DMS79 (cell line): ENCODE data around the gene BNIP5.
A peak's percentile ranks its signal among the peaks of the same experiment; 100 is the strongest.

Experiments
- DNase-seq: peaks from one replicate; lab custom pipeline; 2025; lab: John Stamatoyannopoulos, UW

The BNIP5 gene

GRCh38 chr6:36336779-36337241 is at the start of gene BNIP5:
Gene BNIP5, minus strand, starts transcription at chr6:36336888. Its CDS starts 6,198 bp downstream, at chr6:36330690.
- no peak for DNase-seq

DNA sequence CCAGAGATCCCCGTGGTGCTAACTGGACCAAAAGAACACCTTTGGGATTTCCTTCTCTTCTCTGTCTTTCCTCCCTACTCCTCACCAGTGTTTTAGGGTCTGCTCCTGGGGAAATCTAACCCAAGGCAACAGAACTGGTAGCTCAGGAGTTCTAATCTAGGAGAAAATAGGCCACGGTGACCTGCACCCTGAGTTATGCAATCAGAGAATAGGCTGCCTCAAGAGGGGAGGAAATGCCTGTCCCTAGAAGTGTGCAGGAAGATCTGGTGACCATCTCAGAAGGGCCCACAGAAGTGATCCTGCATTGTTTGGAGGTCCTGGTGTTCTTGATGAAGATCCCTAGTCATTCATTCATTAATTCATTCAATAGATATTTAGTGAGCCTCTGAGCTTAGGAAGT is 47.4 kb upstream of the BNIP5 start:
- DNase-seq, result no peak

GRCh38 chr6:36383606-36384005 is 46.9 kb upstream of the BNIP5 start:
- no peak for DNase-seq

DNA sequence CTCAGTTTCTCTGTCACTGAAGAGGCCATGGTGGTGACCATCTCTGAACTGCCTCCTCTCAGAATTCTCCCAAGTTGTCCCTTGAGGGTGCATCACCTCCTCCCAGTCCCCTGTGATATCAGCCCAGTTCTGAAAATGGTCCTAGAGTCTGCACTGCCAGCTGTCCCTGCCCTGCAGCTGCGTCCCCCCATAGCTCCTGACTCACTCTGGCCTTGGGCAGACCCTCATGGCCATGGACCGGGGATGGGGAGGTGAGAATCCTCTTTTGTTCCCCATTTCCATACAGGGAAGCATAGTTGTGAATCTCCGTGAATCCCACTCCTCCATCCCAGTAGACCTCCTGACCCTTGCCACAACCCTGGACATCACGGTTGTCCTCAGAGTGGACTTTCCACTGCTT is 46.3 kb upstream of the BNIP5 start:
- no peak for DNase-seq

DNA sequence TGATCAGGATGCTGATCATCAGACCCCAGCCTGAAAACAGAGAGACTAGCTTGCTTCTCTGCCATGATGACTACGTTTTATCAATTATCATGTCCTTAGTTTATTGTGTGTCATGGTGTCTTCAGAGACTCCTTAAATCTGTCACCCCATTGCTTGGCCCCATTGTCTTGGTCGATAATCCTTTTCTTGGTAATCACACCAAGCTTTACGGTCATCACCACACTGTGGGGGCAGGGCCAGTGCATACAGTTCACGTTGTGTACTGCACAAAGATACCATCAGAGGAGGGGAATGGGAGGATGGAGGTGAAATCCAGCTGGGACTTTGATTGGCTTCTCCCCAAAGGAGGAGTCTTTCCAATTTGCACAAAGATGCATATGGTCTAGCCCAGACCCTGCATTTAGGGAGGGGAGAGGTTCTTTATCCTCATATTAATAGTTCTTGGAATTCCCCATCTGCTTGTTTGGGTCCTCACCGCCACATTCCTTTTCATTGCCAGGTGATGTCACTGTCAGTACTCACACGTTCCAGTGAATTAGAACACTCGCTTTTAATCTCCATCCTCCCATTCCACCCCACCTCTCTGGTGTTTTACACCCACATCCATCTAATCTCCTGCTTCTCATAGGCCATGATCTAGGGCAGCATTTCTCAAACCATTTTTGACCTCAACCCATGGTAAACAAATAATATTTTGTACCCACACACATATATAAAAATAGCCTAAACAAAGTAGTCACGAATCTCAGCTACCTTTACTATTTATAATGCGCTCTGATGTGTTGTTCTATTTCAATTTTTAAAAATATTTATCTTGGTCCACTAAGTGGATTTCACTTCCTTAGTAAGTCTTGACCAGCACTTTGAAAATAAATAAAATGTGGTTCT is 45.1 kb upstream of the BNIP5 start:
- DNase-seq, result no peak

DNA sequence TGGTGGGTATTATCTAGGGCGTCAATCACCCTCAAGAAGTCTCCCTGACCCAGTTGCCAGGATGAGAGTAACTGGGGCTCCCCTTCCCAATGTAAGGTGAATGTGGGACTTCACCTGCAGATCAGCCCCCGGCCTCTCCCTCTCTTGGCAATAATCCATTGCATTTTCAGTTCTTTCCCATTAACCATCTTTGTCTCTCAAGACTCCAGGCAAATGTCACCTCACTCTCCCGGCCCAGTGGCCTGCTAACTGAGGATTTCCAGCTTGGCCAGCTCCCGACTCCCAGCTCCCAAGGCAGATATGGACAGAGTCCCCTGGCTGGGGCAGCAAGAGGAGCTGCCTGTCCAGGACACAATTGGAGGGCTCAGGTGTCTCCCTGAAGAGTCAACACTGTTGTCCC is 43.5 kb upstream of the BNIP5 start:
- no peak for DNase-seq

GRCh38 chr6:36378936-36379335 is 42.2 kb upstream of the BNIP5 start:
- DNase-seq, result no peak

GRCh38 chr6:36378243-36378920 is 41.7 kb upstream of the BNIP5 start:
- DNase-seq, result no peak

- no peak for DNase-seq
Measured at GRCh38 chr6:36377594-36377993, 40.9 kb upstream of the BNIP5 start.

DNA sequence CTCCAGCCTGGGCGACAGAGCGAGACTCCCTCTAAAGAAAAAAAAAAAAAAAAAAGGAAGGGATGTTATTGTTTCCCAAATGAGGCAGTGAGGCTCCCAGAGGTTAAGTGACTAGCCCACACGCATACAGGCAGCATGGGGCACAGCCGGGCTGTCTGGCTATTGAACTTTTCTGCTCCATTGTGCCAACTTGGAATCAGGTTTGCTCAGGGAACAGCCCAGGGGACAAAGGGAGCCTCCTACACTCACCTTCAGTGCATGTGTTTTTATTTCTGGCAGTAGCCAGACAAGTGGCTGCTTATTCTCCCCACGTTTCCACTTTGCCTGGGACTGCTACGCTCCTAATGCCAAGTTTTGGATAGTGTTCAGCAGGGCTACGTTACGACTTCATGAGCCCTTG is 40.1 kb upstream of the BNIP5 start:
- DNase-seq, result no peak

GRCh38 chr6:36376183-36376582 is 39.5 kb upstream of the BNIP5 start:
- no peak for DNase-seq

GRCh38 chr6:36375644-36376155 is 39.0 kb upstream of the BNIP5 start:
- DNase-seq, result no peak

DNA sequence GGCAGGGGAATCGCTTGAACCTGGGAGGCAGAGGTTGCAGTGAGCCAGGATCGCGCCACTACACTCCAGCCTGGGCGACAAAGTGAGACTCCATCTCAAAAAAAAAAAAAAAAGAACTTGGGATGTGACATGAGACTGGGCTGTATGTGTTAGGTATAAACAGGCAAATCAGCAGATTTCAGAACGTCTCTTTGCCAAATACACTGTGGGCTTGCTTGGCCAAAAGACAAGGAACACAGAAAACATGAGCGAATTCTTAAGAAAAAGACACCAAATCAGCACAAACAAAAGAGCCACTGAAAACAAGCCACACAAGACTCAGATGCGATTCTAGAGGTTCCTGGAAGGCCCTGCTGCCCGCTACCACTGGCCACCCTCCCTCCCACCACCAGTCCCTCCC is 38.3 kb upstream of the BNIP5 start:
- DNase-seq, result no peak

- no peak for DNase-seq
Measured at GRCh38 chr6:36374194-36374593, 37.5 kb upstream of the BNIP5 start.

DNA sequence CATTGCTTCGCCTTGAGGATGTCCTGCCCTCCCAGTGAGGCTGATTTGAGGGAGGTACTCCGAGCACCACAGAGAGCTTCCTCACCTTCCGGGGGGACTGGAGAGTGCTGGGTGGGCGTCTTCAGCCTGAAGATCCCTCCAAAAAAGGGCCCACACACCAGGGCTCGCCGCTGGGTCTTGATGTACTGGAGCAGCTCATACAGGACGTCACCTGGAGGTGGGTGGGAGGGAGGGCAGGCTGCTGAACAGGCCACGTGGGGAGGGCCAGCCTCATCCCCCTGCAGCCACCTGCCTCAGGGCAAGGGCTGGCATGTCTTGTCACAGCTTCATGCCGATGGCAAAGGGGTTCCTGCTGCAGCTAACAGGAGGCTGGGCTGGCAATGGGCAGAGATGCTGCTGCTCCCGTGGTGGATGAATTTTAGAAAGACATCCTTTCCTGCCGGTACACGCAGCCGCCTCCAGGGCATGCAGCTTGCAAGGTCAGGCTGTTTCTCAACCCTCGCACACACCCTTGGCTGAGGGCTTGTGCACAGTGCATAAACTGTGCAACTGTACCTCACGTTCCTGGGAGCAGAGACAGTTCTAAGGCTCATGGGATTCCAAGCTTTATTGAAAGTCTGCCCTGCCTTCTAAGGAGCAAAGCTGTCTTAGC is 36.8 kb upstream of the BNIP5 start:
- no peak for DNase-seq

GRCh38 chr6:36372088-36372487 is 35.4 kb upstream of the BNIP5 start:
- DNase-seq, result no peak

- no peak for DNase-seq
Measured at GRCh38 chr6:36371211-36371610, 34.5 kb upstream of the BNIP5 start.

GRCh38 chr6:36370638-36371037 is 34.0 kb upstream of the BNIP5 start:
- DNase-seq, result no peak

DNA sequence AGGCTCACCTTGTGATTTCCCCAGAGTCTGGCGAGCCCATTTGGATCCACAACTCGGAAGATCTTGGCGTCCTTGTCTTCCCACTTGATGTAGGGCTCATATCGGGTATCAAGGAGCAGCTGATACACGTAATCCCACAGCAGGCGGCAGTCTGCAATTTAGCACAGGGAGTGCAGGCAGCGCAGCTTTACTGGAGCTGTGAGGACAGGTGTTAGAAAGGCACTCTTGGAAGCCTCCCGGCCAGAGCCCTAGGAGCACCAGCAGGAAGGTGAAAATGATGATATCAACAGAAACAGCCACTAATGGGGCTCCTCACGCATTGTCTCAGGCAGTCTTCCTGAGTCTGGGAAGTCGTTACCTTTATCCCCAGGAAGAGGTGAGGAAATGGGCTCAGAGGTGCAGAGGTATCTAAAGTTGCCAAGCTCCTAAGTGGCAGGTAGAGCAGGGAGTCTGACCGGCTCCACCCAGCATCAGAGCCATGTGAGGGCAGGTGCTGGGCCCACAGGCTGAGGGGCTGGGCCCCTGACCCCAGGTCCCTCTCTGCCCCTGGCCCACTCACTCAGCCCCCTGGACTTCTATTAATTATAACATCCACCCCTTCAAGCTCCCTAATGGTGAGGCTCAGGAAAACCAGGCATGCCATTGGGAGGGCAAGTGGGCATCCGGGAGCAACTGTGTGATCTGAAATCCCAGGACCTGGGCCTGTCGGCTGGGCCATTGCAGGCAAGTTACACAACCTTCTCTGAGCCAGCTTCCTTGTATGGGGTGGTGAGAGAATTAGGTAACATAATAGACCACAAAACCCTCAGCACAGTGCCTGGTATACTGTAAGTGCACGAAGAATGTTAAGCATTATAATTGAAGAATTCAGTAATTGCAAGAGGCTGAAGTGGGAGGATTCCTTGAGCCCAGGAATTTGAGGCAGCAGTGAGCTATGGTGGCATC is 32.5 kb upstream of the BNIP5 start:
- peak; percentile 39 for DNase-seq

DNA sequence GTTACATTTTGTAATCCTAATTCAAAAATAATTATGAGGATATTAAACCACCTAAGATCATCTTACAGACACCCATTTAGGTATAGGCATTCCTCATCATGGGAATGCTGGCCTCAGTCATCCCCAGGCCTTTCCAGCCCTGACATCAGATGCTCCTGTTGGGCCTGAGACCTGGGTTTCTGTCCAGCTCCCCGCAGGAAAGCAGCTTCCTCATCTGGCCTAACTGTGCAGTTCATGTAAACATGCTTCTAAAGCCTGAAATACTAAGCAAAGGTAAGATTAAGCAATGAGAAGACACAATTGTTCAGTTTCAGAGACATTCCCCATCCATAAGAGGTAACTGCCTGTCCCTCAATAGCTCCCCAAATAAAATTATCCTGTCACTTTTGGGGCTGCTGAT is 31.7 kb upstream of the BNIP5 start:
- DNase-seq, result no peak

GRCh38 chr6:36367743-36368142 is 31.1 kb upstream of the BNIP5 start:
- no peak for DNase-seq
